SKM-1 treated with dmso at 0.1 percent for 144 hours (cell line): Measurements from ENCODE around the gene GCNT1.
"Not testable (repeated sequence)": the region's sequence is repeated elsewhere in the genome, so short reads cannot be mapped to it uniquely, and the experiment has no call there.

ENCODE experiments used
- DNase-seq: peaks from one replicate; lab custom pipeline; 2025; ENCODE audit not compliant: unreplicated experiment; lab: John Stamatoyannopoulos, UW

The GCNT1 gene

DNA sequence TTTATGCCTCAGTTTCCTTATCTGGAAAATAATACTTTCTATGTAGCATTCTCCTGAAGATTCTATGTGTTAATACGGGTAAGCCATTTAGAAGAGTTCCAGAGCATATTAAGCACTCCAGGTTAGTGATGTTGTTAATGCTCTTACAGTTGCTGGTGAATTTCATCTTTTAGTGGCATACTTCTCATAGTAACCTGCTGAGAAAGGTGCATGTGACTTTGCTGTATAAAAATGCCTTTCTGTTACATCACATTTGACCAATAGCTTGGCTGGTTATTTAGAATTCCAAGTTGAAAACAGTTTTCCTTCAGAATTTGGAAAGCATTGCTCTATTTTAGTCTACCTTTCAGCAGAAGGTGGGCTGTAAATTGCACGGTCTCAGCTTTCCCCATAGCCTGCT lies 27.2 kb downstream of the GCNT1 start:
- no peak for DNase-seq

DNA sequence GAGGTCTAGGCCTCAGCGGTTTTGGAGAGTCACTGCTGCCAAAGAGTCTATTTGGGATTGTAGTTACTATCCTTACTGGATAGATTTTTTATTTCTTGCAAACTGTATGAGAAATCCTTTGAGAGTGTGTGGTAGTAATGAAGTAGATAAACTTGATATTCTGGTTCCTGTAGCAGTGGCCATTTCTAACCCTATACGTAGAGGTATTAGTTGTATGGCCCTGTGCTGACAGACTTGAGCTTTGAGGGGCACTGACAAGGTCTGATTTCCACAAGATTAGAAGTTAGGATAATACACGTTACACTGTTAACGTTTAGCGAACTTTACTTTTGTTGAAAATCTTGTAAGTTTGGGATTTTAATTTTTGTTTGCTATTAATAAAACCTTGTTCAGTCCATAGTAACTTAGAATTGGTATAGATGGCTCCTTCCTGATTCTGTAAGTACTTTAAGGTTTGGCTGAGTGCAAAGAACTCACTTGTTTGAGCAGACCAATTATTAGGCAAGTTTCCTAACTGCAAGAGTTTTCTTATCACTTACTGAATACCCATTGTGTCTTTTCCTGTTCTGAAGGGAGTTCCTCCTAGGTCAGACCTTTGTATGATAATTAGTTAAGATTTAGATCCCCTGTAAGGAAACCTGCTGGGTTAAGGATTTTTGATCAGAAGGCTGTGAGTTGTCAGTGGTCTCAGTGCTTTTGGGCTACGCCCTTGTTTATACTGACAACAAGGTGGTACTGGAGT lies 31.4 kb downstream of the GCNT1 start:
- peak; percentile 7 for DNase-seq

- not testable (repeated sequence) for DNase-seq
These were observed 32.1 kb downstream of the GCNT1 start for GRCh38 chr9:76491056-76491455.

DNA sequence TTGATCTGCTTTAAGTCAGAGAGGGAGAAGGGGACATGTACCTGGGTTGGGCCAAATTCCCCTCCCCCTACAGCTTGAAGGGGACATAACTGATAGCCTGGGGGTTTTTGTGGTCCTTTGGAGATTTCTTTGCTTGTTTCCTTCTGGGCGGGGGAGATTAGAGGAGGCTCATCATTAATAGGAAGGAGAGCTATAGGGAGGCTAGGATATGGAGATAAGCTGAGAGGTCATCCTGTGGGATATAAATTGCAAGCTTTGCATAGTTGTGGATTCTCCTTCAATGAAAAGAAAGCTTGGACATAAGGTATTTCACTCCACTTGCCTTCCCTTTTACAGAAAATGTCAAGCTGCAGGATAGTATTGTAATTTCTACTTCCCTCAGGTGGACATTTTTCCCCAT lies 34.5 kb downstream of the GCNT1 start:
- DNase-seq: not testable (repeated sequence)

DNA sequence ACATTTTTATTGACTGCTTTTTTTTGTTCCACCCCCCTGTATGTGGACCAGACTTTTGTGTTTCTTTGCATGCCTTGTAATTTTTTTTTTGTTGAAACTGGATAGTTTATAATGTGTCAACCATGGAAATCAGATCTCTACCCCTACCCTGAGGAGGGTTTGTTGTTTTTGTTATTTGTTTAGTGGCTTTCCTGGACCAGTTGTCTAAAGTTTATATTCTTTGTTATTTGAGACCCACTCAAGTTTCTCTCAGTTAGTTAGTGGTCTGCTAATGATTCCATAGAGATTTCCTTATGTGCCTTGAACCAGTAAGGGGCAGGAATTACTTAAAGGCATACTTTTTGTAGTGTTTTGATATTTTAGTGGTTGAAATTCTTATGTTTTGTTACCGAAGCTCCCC lies 41.1 kb downstream of the GCNT1 start:
- no peak for DNase-seq

GRCh38 chr9:76502746-76503145 lies 43.8 kb downstream of the GCNT1 start:
- DNase-seq: no peak

DNA sequence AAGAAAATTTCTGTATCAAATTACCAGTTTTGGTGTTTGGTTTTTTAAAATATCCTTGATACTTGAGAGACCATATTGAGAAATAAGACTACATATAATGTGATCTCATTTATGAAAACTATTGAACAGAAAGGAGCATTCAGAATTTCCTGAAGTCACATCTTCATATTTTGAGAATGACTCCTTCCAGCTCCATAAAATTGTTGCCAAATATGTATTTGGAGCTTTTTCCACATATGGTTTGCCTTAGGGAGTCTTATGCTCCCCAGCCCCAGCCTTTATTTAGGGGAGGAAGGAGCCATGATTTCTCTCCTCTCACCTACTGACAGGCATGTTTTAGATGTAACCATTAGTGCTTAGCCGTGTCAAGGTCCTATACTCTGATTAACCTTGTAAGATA lies 51.1 kb downstream of the GCNT1 start:
- no peak for DNase-seq

DNA sequence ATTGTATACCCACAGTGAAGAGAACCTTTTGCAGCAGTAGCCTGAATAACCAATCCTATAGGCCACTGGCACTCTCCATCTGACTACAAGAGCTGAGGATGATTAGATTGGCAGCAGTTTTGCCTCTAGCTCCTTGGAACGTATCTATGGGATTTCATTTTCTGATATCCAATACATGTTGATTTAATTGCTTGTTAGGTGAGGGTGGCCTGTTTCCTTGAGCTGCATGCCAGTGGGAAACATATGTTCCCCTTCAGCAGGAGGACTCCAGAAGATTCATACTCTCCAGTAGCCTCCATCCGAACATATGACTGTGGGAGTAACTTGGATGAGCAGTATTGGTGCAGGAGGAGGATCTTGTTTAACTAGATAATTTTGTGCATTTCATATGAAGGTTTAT lies 51.5 kb downstream of the GCNT1 start:
- DNase-seq: no peak

DNA sequence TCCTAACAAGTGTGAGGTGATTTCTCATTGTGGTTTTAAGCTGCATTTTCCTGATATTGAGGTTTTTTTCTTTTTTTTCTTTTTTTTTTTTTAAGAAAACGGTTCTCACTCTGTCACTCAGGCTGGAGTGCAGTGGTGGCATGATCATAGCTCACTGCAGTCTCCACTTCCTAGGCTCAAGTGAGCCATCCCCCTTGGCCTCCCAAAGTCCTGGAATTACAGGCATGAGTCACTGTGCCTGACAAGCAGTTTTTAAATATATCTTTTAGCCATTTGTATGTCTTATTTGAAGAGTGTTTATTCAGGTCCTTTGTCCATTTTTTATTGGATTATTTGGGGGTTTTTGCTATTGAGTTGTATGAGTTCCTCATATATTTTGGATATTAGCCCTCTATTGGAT lies 53.8 kb downstream of the GCNT1 start:
- DNase-seq: no peak

- DNase-seq: no peak
These were observed 57.4 kb downstream of the GCNT1 start for GRCh38 chr9:76516350-76516749.

DNA sequence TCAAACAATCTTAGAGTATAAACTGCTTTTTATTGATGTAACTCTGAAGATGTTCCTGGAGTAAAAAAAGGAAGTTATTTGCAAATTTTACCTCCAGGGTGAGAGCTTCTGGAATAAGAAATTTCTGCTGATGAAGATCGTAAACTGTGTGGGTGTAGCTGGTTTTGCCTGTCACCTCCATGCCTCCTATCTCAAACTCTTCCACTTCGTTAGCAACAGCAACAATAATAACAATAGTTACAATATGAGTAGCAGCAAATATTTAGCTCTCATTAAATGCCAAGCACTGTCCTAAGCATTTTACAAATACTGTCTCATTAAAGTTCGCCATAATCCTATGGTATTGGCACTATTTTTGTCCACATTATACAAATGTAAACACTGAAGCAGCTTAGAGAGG lies 57.9 kb downstream of the GCNT1 start:
- no peak for DNase-seq

DNA sequence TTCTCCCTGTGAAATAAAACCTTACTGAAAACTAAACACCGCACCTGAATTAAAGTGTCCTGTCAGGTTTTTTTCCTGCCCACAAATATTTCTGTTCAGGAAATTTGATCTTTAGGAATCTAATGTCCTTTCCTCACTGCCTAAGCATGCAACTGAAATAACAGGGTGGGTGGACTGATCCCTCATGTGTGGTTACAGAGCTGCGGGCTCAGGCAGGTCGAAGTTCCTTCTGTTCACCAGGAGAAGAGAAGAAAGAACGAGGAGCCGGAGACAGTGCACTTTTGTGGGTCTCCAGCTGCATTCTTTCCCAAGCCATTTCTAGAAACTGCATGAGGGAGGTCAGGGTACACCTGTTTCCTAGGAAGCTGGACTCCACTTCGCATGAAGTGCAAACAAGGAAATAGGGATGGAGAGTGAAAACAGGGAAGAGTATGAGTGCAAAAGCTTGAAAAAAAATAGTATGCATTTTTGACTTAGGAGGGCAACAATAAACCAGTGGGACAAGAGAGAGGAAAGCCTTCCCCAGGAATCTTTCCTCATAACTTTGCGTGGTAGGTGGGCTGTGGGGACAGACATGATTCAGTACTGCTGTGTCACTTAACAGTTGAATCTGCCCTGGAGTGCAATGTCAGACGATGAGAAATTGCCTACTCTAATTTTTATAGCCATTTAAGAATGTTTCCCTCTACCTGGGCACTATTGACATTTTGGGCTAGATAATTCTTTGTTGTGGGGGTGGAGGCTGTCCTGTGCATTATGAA lies 60.3 kb downstream of the GCNT1 start:
- no peak for DNase-seq

DNA sequence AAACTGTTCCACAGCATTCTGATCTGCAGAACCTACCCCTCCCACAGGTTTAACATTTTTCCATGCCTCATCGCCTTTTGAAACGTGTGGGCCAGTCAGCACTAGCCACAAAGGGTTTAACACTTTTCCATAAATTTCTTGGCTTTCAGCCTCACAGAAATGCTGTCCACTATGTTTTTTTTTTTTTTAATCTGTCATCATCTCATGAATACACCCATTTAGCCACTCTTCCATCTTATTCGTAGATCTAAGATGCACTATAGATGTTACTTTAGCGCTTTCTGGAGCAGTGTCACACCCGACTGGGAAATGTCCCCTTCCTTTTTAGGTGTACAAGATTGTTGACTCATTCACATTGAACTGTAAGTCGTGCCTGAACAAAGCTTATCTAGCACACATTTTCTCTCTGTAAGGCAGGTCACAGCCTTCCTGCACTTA lies 62.3 kb downstream of the GCNT1 start:
- no peak for DNase-seq

DNA sequence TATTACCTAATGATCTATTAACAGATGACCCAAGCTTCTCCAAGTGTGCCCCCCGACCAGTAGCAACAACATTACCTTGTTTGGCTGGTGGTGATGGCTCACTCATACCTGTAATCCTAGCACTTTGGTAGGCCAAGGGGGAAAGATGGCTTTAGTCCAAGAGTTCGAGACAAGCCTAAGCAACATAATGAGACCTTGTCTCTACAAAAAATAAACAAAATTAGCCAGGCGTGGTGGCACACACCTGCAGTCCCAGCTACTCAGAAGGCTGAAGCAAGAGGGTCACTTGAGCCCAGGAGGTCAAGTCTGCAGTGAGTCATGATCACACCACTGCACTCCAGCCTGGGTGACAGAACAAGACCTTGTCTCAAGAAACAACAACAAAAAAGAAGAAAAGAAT lies 62.9 kb downstream of the GCNT1 start:
- DNase-seq: no peak

- not testable (repeated sequence) for DNase-seq
These were observed 64.7 kb downstream of the GCNT1 start for GRCh38 chr9:76523617-76524200.

DNA sequence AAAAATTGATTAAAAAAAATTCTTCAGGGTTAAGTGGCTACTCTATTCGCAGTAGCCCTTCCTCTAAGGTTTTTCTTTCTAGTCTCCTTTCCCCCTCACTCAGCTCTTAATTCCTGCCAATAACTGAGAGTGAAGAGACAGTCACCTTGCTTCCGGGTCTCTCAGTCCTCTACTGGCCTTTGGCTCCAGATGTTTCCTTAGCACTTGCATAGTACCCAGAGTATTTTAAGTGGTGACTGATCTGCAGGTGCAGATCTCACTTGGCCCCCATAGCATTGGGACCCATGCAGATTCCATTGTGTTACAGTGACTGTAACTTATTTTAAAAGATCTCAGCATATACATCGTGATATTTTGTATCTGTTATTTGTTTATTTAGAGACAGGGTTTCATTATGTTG lies 66.2 kb downstream of the GCNT1 start:
- DNase-seq: no peak

DNA sequence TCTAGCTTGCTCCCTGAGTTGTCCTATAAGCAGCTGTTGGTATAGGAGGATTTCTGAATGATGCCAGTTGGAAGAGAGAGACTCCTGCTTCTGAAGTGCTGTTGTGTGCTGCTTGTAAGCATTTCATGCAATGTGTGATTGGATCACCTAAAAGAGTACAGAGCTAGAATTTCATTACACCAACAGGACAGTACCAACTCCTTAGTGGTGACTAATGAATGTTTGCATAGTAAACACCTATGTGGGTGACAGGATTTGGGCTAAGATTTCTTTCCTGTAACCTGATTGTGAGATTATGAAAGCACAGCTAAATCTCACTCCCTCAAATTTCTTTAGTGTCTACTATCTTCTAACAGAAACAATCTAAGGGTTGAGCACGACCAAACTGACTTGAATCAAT lies 67.0 kb downstream of the GCNT1 start:
- no peak for DNase-seq

- no peak for DNase-seq
These were observed 69.1 kb downstream of the GCNT1 start for GRCh38 chr9:76528056-76528455.

GRCh38 chr9:76528642-76529190 lies 69.7 kb downstream of the GCNT1 start:
- DNase-seq: no peak

DNA sequence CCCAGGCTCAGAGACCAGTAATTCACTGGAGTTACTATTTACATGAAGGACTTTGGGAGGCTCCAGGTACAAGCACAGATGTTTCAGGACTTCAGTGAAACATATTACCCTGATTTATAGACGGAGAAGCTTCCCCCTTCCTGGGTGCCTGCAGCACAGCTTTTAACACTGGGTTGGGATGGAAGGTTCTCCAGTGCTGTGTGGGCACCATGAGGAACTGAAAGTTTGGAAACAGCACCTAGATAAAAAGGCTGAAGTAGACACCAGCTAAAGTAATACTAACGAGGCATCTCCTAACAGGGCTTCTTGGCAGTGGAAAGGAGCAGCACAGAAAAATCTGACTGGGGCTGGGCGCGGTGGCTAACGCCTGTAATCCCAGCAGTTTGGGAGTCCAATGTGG lies 70.7 kb downstream of the GCNT1 start:
- no peak for DNase-seq

DNA sequence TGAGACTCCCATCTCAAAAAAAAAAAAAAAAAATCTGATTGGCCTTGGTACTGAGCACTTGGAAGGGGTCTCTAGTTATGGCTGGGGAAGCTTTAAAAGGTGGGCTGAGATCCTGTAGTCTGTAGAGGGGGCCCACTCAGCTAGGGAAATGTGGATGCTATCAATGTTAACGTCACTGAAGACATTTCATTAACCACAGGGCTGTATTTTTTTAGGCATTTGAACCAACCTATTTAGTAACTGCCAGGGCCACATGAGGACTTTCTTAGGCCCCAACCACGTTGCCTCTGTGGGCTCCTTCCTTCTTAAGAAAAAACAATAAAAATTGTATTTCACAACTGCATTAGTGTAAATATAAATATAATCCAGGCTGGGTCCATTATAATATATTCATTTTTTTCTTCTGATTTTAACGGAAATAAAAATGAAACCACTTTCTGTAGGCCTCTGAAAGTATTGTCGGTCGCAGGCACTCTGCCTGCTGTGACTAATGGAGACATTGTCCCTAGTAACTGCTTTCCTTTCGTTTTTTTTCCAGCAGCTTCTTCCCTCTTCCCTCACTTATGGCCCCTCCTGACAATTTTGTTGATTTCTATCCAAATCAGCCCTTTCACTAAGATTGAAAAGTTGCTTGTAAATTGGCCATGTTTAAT lies 71.6 kb downstream of the GCNT1 start:
- DNase-seq: no peak
